Measurements from ENCODE around the gene LILRB1.
"Not testable (repeated sequence)": the region's sequence is repeated elsewhere in the genome, so short reads cannot be mapped to it uniquely, and the experiment has no call there.

Gene LILRB1

GRCh38 chr19:54624934-54625730 lies 5.2 kb upstream of the LILRB1 start:
- not testable (repeated sequence) for DNase-seq (ENCODE audit: low read depth in 3 of 3)

GRCh38 chr19:54626757-54627156 lies 3.5 kb upstream of the LILRB1 start:
- DNase-seq (ENCODE audit: low read depth in 3 of 3), result no peak

GRCh38 chr19:54627912-54628311 lies 2.4 kb upstream of the LILRB1 start:
- not testable (repeated sequence) for DNase-seq (ENCODE audit: low read depth in 3 of 3)

- no peak for DNase-seq (ENCODE audit: low read depth in 3 of 3)
Observed at GRCh38 chr19:54630782-54631181, 498 bp downstream of the LILRB1 start.

DNA sequence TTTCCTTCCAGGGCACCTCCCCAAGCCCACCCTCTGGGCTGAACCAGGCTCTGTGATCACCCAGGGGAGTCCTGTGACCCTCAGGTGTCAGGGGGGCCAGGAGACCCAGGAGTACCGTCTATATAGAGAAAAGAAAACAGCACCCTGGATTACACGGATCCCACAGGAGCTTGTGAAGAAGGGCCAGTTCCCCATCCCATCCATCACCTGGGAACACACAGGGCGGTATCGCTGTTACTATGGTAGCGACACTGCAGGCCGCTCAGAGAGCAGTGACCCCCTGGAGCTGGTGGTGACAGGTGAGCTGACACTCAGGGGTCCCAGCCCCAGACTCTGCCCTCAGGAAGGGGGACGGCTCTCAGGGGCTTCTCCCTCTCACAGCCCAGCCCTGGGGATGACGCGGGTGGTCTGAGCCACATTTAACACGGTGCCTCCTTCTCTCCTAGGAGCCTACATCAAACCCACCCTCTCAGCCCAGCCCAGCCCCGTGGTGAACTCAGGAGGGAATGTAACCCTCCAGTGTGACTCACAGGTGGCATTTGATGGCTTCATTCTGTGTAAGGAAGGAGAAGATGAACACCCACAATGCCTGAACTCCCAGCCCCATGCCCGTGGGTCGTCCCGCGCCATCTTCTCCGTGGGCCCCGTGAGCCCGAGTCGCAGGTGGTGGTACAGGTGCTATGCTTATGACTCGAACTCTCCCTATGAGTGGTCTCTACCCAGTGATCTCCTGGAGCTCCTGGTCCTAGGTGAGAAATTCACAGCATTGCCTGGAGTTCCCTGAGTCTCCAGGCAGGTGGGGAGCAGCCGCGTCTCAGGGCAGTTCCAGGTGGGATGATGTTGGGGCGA lies 1.4 kb downstream of the LILRB1 start:
- DNase-seq (ENCODE audit: low read depth in 3 of 3), result not testable (repeated sequence)

- not testable (repeated sequence) for DNase-seq (ENCODE audit: low read depth in 3 of 3)
Observed at GRCh38 chr19:54632517-54632916, 2.2 kb downstream of the LILRB1 start.

GRCh38 chr19:54633401-54633800 lies 3.1 kb downstream of the LILRB1 start:
- no peak for DNase-seq (ENCODE audit: low read depth in 3 of 3)

GRCh38 chr19:54636081-54636480 lies 5.8 kb downstream of the LILRB1 start:
- DNase-seq (ENCODE audit: low read depth in 3 of 3), result not testable (repeated sequence)

DNA sequence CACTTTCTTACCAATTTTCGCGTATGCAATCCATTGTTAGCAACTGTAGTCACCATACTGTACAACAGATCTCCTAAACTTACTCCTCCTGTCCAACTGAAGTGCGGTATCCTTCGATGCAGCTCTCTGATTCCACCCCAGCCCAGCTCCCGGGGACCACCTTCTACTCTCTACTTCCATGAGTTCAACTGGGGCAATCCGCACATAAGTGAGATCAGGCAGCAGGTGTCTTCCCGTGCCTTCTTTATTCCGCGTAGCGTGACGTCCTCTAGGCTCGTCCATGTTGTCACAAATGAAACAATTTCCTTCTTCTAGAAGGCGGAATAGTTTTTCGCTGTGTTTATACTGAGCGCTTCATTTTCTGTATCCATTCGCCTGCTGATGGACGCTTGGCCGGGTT lies 8.4 kb downstream of the LILRB1 start:
- no peak for DNase-seq (ENCODE audit: low read depth in 3 of 3)

DNA sequence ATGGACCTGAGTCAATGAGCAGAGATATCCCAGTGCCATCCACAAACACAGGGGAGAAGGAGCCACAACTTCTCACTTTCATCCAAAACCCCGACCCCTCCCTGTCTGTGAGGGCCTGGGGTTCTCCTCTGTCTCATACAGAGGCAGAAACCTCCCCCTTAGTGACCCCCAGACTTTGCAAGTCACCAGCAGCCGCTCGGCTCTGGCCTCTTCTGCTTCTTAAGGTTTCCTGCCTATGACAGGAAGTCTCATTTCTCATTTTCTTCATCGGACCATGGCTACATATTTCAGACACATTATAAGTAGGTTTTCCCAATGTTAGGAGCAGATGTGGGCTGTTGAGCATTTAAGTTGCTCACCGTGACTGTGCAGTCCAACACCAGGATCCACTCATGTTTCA lies 12.7 kb downstream of the LILRB1 start:
- DNase-seq (ENCODE audit: low read depth in 3 of 3), result not testable (repeated sequence)

- not testable (repeated sequence) for DNase-seq (ENCODE audit: low read depth in 3 of 3)
Observed at GRCh38 chr19:54643583-54643982, 13.3 kb downstream of the LILRB1 start.

- no peak for DNase-seq (ENCODE audit: low read depth in 3 of 3)
Observed at GRCh38 chr19:54644056-54644455, 13.8 kb downstream of the LILRB1 start.

DNA sequence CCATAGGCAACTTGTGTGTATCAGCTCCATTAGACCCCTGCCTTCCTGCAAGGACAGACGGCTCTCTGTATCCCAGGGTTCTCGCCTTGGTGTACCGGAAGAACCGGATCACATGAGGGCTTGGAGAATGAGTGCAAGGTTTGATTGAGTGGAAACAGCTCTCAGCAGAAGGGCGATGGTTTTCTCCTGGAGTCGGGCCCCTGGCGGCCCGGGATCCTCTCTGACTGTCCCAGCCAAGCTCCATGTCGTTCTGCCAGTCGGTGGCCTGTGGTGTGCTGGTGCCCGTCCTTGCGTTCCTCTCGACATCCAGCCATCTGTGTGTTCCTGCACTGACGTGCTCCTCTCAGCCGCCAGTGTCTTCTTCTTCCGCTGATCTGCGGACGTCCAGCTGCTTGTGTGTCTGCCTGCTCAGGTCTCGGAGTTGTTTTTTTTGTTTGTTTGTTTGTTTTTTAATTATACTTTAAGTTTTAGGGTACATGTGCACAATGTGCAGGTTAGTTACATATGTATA lies 16.1 kb downstream of the LILRB1 start:
- no peak for DNase-seq (ENCODE audit: low read depth in 3 of 3)

DNA sequence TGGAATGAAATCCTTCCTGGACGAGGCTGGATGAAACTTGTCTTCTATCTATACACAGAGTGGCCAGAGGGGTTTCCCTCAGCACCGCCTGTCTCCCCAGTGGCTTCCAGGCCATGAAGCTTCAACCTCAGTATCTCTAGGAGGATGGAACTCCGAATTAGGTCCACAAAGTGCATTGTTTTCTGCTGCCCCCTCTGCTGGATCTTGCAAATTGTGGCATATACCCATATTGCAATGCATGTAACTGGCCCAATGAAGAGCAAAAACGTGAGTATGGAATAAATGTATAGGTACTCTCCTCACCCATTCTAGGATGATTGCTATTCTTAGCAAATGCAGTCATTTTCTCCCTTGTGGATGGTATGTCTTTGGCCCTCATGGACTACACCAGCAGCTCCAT lies 17.8 kb downstream of the LILRB1 start:
- no peak for DNase-seq (ENCODE audit: low read depth in 3 of 3)

DNA sequence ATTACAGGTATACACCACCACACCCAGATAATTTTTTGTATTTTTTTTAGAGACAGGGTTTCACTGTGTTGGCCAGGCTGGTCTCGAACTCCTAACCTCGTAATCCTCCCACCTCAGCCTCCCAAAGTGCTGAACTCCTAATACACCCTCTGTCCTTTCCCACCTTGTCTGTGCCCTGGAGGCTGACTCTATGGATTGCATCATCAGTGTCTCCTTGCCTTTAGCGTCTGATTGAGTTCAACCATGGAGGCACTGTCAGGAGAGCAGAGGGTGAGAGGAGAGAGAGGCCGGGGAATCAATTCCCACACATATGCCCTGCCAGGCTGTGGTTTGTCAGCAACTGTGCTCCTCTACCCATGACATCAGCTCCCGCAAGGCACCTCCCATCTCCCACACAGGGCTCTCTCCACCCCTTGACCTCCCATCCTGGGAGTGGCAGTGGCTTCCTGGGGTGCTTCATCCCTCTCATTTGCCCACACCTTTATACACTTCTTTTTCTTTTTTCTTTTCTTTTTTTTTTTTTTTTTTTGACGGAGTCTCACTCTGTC lies 19.9 kb downstream of the LILRB1 start:
- DNase-seq (ENCODE audit: low read depth in 3 of 3), result no peak

DNA sequence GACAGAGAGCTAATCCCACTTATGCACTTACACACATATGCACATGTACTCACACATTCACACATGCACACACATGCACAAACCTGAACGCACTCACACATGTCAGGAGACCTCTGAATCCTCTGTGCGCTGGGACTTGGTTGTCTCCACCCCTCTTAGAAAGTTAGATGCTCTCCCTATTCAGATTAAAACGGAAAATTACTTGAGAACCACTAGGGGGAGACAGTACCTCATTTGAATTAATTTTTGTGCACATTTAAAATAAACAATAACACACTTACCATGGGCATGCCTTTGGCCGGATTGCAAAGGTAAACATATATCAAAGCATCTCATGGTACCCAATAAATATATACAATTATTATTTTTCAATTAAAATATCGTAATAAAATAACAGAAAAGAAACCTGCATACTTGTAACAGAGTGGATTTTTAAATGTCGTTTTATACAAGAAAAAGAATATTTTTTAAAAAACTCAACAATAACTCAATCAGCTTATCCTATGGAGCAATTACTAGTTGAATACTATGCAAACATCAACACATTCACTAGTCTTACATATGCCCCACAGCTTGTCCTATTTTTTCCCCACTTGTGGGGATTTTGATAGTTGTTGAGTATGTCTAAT lies 23.0 kb downstream of the LILRB1 start:
- DNase-seq (ENCODE audit: low read depth in 3 of 3), result no peak

DNA sequence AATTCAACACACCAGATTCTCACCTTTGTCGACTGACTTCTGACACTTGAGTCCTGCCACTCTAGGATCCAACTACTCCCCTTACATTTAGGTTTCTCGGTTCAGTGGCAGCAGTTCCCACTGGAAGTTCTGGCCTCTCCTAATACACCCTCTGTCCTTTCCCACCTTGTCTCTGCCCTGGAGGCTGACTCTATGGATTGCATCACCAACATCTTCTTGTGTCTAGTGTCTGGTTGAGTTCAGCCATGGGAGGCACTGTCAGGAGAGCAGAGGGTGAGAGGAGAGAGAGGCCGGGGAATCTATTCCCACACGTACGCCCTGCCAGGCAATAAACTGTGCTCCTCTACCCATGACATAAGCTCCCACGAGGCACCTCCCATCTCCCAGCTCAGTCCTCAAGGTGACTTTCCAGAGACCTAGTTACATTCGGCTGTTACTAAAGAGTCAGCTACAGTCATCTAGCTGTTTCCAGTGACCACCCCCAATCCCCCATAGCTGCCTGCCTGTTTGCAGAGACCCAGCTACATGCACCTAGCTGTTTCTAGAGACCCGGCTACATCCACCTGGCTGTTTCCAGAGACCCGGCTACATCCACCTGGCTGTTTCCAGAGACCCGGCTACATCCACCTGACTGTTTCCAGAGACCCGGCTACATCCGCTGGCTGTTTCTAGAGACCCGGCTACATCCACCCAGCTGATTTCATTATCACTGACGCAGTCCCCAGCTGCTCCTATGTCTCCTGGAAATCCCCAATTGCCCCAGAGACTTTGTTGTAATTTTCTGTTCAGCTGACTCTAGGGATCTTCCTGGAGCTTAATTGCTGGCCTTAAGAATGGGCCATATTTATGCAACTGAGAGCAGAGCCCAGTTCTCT lies 24.4 kb downstream of the LILRB1 start:
- no peak for DNase-seq (ENCODE audit: low read depth in 3 of 3)

DNA sequence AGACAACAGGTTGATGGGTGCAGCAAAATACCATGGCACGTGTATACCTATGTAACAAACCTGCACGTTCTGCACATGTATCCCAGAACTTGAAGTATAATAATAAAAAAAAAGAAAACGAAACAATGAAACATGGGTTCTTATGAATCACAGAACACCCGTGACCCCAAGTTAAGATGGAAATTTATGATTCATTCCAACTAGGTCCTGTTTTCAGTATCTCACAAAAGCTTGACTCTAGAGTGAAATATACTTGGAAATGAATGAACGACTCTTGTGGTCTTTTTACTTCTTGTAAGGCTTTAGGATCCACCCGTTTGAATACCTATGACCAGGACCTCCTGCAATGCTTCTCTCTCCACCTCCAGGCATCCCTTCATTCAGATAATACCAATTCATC lies 29.0 kb downstream of the LILRB1 start:
- DNase-seq (ENCODE audit: low read depth in 3 of 3), result no peak

DNA sequence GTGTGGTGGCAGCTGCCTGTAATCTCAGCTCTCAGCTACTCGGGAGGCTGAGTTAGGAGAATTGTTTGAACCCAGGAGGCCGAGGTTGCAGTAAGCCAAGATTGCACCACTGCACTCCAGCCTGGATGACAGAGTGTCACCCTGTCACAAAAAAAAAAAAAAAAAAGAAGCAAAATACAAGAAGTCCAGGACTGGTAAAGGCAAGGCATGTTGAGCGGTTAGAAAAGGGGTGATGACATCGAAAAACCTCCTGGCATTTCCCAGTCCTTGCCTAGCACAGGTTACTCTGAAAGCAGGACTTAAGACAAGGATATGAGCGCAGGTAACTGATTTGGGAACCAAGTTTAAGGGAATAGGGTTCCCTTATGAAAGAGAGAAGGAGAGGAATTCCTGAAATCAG lies 30.0 kb downstream of the LILRB1 start:
- no peak for DNase-seq (ENCODE audit: low read depth in 3 of 3)

DNA sequence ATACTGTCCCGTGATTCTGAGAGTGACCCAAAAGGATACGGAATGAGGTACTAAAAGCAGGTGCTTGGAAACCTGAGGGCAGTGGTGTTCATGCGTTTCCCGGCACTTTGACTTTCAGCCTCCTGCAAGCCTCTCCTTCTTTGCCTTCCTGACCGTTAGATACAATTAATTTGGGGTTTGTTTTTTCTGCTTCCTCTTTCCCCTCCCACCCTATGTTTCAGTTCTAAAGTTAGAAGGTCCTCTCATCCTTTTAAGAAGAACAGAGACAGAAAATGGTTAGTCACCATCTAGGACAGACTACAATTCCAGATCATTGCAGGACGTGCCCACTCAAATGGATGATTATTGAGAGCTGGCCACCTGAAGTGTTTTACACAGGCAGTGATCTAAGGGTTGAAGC lies 30.7 kb downstream of the LILRB1 start:
- no peak for DNase-seq (ENCODE audit: low read depth in 3 of 3)
